Measurements from ENCODE around the gene FEZF1.

DNA sequence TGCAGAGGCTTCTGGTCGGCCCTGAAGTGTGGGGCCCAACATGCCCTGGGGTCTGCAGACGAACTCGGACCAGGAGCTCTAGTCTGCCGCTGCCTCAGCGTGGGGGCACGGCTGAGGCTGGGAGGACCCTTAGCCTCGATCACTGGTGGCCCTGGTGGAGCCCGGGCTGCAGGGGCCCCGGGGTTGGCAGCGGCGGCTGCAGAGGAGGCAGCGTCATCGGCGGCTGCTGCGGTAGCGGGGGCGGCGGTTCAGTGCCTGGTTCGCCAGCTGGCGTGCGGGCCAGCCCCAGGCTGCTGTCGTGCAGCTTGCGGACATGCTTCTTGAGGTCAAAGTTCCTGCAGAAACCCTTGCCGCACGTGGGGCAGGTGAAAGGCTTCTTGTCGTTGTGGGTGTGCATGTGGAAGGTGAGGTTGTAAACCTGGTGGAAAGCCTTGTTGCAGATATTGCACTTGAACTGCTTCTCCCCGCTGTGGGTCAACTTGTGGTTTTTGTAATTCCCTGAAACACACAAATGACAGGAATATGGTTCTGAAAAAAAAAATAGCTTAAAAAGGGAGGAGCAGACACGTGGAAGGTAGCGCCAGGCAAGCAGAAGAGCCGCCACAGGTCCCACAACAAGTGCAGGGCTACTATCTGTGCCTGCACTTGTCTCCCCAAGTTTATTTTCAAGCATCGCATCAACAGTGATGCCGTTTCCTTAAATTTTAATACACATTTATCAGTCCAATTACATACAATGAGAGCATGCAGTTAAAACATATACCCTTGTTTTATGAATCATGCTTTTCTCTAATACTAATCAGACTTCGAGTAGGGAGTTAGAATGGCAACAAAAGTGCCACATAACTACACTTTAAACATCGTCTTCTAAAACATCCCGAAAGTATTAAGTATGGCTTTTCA lies 2.4 kb downstream of the FEZF1 start:
- TF ChIP-seq POLR2A (IDR thresholded peaks at IDR 0.05): no peak
- TF ChIP-seq, protein P1, sequence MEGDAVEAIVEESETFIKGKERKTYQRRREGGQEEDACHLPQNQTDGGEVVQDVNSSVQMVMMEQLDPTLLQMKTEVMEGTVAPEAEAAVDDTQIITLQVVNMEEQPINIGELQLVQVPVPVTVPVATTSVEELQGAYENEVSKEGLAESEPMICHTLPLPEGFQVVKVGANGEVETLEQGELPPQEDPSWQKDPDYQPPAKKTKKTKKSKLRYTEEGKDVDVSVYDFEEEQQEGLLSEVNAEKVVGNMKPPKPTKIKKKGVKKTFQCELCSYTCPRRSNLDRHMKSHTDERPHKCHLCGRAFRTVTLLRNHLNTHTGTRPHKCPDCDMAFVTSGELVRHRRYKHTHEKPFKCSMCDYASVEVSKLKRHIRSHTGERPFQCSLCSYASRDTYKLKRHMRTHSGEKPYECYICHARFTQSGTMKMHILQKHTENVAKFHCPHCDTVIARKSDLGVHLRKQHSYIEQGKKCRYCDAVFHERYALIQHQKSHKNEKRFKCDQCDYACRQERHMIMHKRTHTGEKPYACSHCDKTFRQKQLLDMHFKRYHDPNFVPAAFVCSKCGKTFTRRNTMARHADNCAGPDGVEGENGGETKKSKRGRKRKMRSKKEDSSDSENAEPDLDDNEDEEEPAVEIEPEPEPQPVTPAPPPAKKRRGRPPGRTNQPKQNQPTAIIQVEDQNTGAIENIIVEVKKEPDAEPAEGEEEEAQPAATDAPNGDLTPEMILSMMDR (IDR thresholded peaks at IDR 0.05): no peak

Measured in testis (tissue), 2 donors.